CD4-positive, alpha-beta T cell treated with Interleukin-10 for 1 hour (primary cell): ENCODE data around the gene GLS2.

Experiments
- DNase-seq: peaks from one replicate; pipeline ENCODE4 v3.0.0-alpha.2; 2020

The GLS2 gene

DNA sequence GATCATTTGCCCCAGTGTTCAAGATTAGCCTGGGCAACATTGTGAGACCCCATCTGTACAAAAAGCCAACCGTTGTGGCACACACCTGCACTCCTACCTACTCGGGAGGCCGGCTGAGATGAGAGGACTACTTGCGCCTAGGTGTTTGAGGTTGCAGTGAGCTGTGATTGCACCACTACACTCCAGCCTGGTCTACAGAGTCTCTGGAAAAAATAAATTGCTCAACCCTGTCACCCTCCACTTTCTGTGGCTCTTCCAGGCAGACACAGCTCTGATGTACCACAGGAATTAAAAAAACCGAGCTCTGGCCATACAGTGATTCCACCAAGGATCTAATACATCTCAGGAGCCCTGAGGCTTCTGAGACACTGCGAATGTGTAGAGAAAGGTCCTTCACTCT, 53.1 kb downstream of the GLS2 start:
- DNase-seq, result no peak

DNA sequence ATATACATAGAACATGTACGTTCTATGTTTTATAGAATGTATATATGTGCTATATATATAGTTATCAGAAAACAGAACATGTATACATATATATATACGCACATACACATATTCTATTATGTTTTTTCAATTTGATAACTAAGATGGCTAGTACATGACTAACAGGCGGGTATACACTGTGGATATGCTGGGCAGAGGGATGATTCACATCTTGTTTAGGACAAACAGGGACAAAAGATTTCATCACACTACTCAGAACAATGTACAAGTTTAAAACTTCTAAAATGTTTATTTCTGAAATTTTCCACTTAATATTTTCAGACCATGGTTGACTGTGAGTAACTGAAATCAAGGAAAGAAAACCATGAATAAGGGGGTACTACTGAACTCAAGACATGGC, 56.1 kb downstream of the GLS2 start:
- no peak for DNase-seq

DNA sequence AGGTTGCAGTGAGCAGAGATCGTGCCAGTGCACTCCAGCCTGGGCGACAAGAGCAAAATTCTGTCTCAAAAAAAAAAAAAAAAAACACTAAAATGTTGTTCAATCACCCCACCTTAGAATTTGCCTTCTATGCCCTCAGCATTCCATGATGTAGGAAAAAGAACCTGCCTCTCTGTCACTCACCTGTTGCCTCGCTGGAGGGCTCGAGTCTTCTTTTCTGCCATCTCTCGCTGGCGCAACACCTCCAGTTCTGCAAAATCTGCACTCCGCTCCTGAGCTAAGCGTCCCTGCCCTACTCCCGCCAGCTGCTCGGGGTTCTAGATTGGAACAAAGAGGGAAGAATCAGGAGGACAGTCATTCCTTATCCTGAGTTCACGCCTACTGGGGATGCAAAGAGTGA, 56.7 kb downstream of the GLS2 start:
- no peak for DNase-seq

DNA sequence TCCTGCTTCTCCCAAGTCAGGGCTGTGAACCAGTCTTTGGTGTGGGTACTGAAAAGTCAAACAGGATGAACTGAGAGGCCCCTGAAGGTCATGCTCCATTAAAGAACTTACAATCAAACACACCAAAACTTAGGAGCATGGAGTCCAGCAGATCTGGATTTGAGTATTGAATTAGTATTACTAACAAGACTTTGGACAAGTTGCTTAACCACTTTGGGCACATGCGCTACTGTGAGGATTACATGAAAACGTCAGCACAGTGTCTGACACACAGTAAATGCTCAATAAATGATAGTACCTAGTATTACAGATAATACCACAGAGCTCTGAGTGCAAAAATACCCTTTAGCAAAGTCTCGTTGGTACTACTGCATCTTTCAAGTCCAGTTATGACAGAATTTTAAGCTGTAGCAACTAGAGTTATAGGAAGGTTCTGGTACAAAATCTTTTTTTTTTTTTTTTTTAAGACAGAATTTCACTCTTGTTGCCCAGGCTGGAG, 62.0 kb downstream of the GLS2 start:
- no peak for DNase-seq

DNA sequence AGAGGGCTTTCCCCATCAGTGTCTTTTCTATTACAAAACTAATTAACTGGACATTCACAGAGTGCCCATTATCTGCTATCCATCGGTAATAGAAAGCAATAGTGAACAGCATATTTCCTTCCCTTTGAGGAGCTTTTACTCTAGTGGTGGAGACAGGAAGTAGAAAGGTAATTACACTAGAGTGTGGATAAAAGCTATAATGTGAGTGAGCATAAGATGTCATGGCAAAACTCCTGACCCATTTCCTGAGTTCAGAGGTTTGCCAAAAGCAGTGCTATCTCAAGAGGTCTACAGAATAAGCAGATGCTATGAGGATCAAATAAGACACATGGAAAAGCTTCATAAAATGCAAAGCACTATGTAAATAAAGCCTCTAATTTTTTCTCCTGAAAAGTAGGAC, 62.8 kb downstream of the GLS2 start:
- DNase-seq, result peak; percentile 3
